HL-60/S4 (cell line): ENCODE data around the gene GCNT2.

ENCODE experiments used
- in situ Hi-C: fragments of 300-500 bp; cut with MboI; formaldehyde crosslinking; loops from 2 replicates; pipeline ENCODE4 v1.14.3; 2022; ENCODE audit warnings: low sequenced_read_pairs

The GCNT2 gene

GRCh38 chr6:10541591-10541990 is 20.4 kb downstream of the GCNT2 start:
- in situ Hi-C loops = no loop called here

GRCh38 chr6:10542213-10542612 is 21.1 kb downstream of the GCNT2 start:
- in situ Hi-C loops = no loop called here

- in situ Hi-C loops = no loop called here
These were observed 22.3 kb downstream of the GCNT2 start for GRCh38 chr6:10543488-10543887.

- in situ Hi-C loops = no loop called here
These were observed 24.3 kb downstream of the GCNT2 start for GRCh38 chr6:10545482-10545881.

GRCh38 chr6:10547809-10548208 is 26.7 kb downstream of the GCNT2 start:
- in situ Hi-C loops = no loop called here

- in situ Hi-C loops = no loop called here
These were observed 29.6 kb downstream of the GCNT2 start for GRCh38 chr6:10550764-10551163.

- in situ Hi-C loops = no loop called here
These were observed 31.2 kb downstream of the GCNT2 start for GRCh38 chr6:10552270-10552810.

GRCh38 chr6:10553871-10554270 is 32.7 kb downstream of the GCNT2 start:
- in situ Hi-C loops = no loop called here

GRCh38 chr6:10554826-10555225 is 33.7 kb downstream of the GCNT2 start:
- in situ Hi-C loops = no loop called here

GRCh38 chr6:10555625-10556309 is 34.6 kb downstream of the GCNT2 start:
- in situ Hi-C loops = no loop called here

GRCh38 chr6:10556589-10556988 is 35.4 kb downstream of the GCNT2 start:
- in situ Hi-C loops = no loop called here

- in situ Hi-C loops = no loop called here
These were observed 35.8 kb downstream of the GCNT2 start for GRCh38 chr6:10556992-10557391.

GRCh38 chr6:10557913-10558312 is 36.8 kb downstream of the GCNT2 start:
- in situ Hi-C loops = no loop called here

GRCh38 chr6:10558565-10558964 is 37.4 kb downstream of the GCNT2 start:
- in situ Hi-C loops = no loop called here

- in situ Hi-C loops = no loop called here
These were observed 38.5 kb downstream of the GCNT2 start for GRCh38 chr6:10559522-10560152.

- in situ Hi-C loops = no loop called here
These were observed 40.6 kb downstream of the GCNT2 start for GRCh38 chr6:10561611-10562199.

GRCh38 chr6:10564975-10565673 is 44.0 kb downstream of the GCNT2 start:
- in situ Hi-C loops = no loop called here

GRCh38 chr6:10565913-10566312 is 44.8 kb downstream of the GCNT2 start:
- in situ Hi-C loops = no loop called here

GRCh38 chr6:10567256-10568026 is 46.3 kb downstream of the GCNT2 start:
- in situ Hi-C loops = no loop called here

- in situ Hi-C loops = no loop called here
These were observed 48.4 kb downstream of the GCNT2 start for GRCh38 chr6:10569392-10570127.
